Sigmoid colon (tissue), 4 donors: ENCODE measurements around the gene CD58.
"Not testable (repeated sequence)": the region's sequence is repeated elsewhere in the genome, so short reads cannot be mapped to it uniquely, and the experiment has no call there.

Experiments used
- EP300 ChIP-seq, 4 donors: sonication (generic); formaldehyde crosslinking; IDR thresholded peaks; one replicate each; pipeline ENCODE4 v1.6.1; 2017; ENCODE audit warnings: antibody characterized with exemption in 4 of 4
- POLR2A ChIP-seq, 2 donors: fragments of 450-650 bp; IDR thresholded peaks; one replicate each; pipeline ENCODE4 v1.6.1; 2016; ENCODE audit warnings: antibody characterized with exemption in 2 of 2, mild to moderate bottlenecking in 2 of 2, moderate library complexity in 2 of 2
- POLR2AphosphoS5 ChIP-seq, 4 donors: sonication (generic); formaldehyde crosslinking; IDR thresholded peaks; one replicate each; pipeline ENCODE4 v1.6.1; 2017; ENCODE audit warnings: antibody characterized with exemption in 4 of 4
- TF ChIP-seq, protein P1 (sequence below), 4 experiments: fragments of 450-650 bp in 3 of 4; fragments of 200-600 bp in 1 of 4; IDR thresholded peaks; one replicate each; pipeline ENCODE4 v1.5.1; 2016 to 2019; ENCODE audit warnings: antibody characterized with exemption in 4 of 4, mild to moderate bottlenecking in 3 of 4, moderate library complexity in 2 of 4

DNA sequence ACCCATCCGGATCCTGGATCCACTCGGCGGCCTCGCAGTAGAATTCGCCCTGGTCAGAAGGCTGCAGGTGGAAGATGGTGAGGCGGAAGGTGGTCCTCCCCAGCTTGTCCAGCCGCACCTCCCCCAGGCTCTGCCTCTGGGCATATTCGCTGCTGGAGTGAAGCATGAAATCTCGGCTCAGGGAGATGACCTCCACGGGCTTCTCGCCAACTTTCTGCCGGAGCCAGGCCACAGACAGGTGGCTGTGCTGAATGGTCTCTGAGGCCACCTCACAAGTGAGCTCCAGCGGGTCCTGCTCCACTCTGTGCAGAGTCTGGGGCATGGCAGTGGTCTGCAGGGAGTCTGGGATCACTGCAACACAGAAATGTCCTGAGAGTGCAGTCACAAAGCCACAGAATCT lies 43.0 kb upstream of the CD58 start:
- TF ChIP-seq, protein P1, sequence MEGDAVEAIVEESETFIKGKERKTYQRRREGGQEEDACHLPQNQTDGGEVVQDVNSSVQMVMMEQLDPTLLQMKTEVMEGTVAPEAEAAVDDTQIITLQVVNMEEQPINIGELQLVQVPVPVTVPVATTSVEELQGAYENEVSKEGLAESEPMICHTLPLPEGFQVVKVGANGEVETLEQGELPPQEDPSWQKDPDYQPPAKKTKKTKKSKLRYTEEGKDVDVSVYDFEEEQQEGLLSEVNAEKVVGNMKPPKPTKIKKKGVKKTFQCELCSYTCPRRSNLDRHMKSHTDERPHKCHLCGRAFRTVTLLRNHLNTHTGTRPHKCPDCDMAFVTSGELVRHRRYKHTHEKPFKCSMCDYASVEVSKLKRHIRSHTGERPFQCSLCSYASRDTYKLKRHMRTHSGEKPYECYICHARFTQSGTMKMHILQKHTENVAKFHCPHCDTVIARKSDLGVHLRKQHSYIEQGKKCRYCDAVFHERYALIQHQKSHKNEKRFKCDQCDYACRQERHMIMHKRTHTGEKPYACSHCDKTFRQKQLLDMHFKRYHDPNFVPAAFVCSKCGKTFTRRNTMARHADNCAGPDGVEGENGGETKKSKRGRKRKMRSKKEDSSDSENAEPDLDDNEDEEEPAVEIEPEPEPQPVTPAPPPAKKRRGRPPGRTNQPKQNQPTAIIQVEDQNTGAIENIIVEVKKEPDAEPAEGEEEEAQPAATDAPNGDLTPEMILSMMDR (IDR thresholded peaks at IDR 0.05), result not testable (repeated sequence)
- TF ChIP-seq POLR2AphosphoS5, POLR2A, EP300 (IDR thresholded peaks at IDR 0.05): not testable (repeated sequence)
